GM23338 (cell line): ENCODE data around the gene GYS2. TPM values are rescaled to one million over a fixed set of nuclear protein-coding genes. Genes with fewer than 3 reads are reported as not detected.

Experiments
- ATAC-seq: fragments of 200-7000 bp; cut with Tn5 transposase; 3 replicates; pipeline ENCODE4 v1.9.1; 2020
- DNase-seq: peaks from one replicate; pipeline ENCODE4 v3.0.0-alpha.2; 2015; ENCODE audit warnings: low spot score
- H2AFZ ChIP-seq: fragments of 200-600 bp; sonication (generic); 2 replicates; pipeline ENCODE4 v1.8.0; 2016; ENCODE audit warnings: antibody characterized with exemption, mild to moderate bottlenecking, moderate library complexity
- H3F3A ChIP-seq: fragments of 200-600 bp; sonication (generic); replicated peaks from 2 replicates; pipeline ENCODE4 v1.8.0; 2017; ENCODE audit warnings: antibody characterized with exemption, mixed run types, low read depth
- H3K27ac ChIP-seq: fragments of 200-600 bp; sonication (generic); 2 replicates; pipeline ENCODE4 v1.6.1; 2016; ENCODE audit warnings: low read depth
- H3K27me3 ChIP-seq: fragments of 200-600 bp; sonication (generic); 2 replicates; pipeline ENCODE4 v1.8.0; 2016; ENCODE audit warnings: mild to moderate bottlenecking, mixed run types, moderate library complexity; ENCODE audit not compliant: insufficient read depth
- H3K36me3 ChIP-seq: fragments of 200-600 bp; sonication (generic); 2 replicates; pipeline ENCODE4 v1.8.0; 2016; ENCODE audit warnings: mild to moderate bottlenecking; ENCODE audit not compliant: insufficient read depth
- H3K4me1 ChIP-seq: fragments of 200-600 bp; sonication (generic); 2 replicates; pipeline ENCODE4 v1.8.0; 2016; ENCODE audit warnings: mild to moderate bottlenecking, moderate library complexity; ENCODE audit not compliant: insufficient read depth
- H3K4me2 ChIP-seq: fragments of 200-600 bp; sonication (generic); 2 replicates; pipeline ENCODE4 v1.7.1; 2017; ENCODE audit warnings: mixed run types
- H3K4me3 ChIP-seq: fragments of 200-600 bp; sonication (generic); 2 replicates; pipeline ENCODE4 v1.6.1; 2016; ENCODE audit warnings: mixed run types
- H3K79me2 ChIP-seq: fragments of 200-600 bp; sonication (generic); replicated peaks from 2 replicates; pipeline ENCODE4 v1.8.0; 2017; ENCODE audit warnings: mild to moderate bottlenecking; ENCODE audit not compliant: insufficient read depth
- H3K9me2 ChIP-seq: fragments of 200-600 bp; sonication (generic); 2 replicates; pipeline ENCODE4 v1.8.0; 2017; ENCODE audit not compliant: insufficient read depth
- H4K20me1 ChIP-seq: fragments of 200-600 bp; sonication (generic); replicated peaks from 2 replicates; pipeline ENCODE4 v1.8.0; 2017; ENCODE audit warnings: mild to moderate bottlenecking; ENCODE audit not compliant: insufficient read depth
- H3K27ac Mint-ChIP-seq: 2 replicates; pipeline ENCODE4 v1.8.0; 2020; ENCODE audit warnings: inconsistent platforms, mild to moderate bottlenecking, moderate library complexity, mixed read lengths
- H3K27me3 Mint-ChIP-seq: 3 replicates; pipeline ENCODE4 v1.8.0; 2022; ENCODE audit warnings: low read depth, mild to moderate bottlenecking, moderate library complexity, mixed read lengths, inconsistent platforms; ENCODE audit not compliant: insufficient read depth, poor library complexity
- H3K36me3 Mint-ChIP-seq: 3 replicates; pipeline ENCODE4 v1.8.0; 2021; ENCODE audit warnings: low read depth, mild to moderate bottlenecking, inconsistent platforms, moderate library complexity, mixed read lengths
- H3K4me1 Mint-ChIP-seq: 3 replicates; pipeline ENCODE4 v1.8.0; 2020; ENCODE audit warnings: mild to moderate bottlenecking, inconsistent platforms, mixed read lengths
- H3K4me3 Mint-ChIP-seq: 3 replicates; pipeline ENCODE4 v1.8.0; 2021; ENCODE audit warnings: moderate library complexity, mild to moderate bottlenecking, inconsistent platforms, mixed read lengths
- H3K9me3 Mint-ChIP-seq: 3 replicates; pipeline ENCODE4 v1.8.0; 2020; ENCODE audit warnings: moderate library complexity, mild to moderate bottlenecking, inconsistent platforms, mixed read lengths
- CREB1 ChIP-seq: fragments of 250-450 bp; sonication (Bioruptor Pico); IDR thresholded peaks from 2 replicates; pipeline ENCODE4 v1.5.0; 2020; ENCODE audit warnings: low read depth, mild to moderate bottlenecking, moderate library complexity
- CTCF ChIP-seq, 2 experiments: fragments of 200-600 bp in 1 of 2; sonication (generic) in 1 of 2; conservative IDR thresholded peaks; 2 replicates each; pipeline versions ENCODE4 v1.5.1 to v1.6.1; 2016 to 2017; ENCODE audit warnings: antibody characterized with exemption in 2 of 2, low read depth in 2 of 2, mild to moderate bottlenecking in 2 of 2, moderate library complexity in 1 of 2
- ETS1 ChIP-seq: IDR thresholded peaks from 2 replicates; pipeline ENCODE4 v1.6.1; 2016; ENCODE audit warnings: antibody characterized with exemption
- EZH2 ChIP-seq: fragments of 200-600 bp; sonication (generic); IDR thresholded peaks from one replicate; pipeline ENCODE4 v1.8.0; 2017; ENCODE audit warnings: antibody characterized with exemption, mild to moderate bottlenecking, low read depth; ENCODE audit not compliant: unreplicated experiment
- EZH2phosphoT487 ChIP-seq: fragments of 200-600 bp; sonication (generic); IDR thresholded peaks from one replicate; pipeline ENCODE4 v1.8.1; 2018; ENCODE audit warnings: antibody characterized with exemption; ENCODE audit not compliant: unreplicated experiment
- JUNB ChIP-seq: IDR thresholded peaks from one replicate; pipeline ENCODE4 v1.6.1; 2016; ENCODE audit warnings: antibody characterized with exemption; ENCODE audit not compliant: unreplicated experiment
- NANOG ChIP-seq: IDR thresholded peaks from 2 replicates; pipeline ENCODE4 v1.6.1; 2016; ENCODE audit warnings: antibody characterized with exemption, borderline replicate concordance
- POLR2AphosphoS5 ChIP-seq: IDR thresholded peaks from 2 replicates; pipeline ENCODE4 v1.6.1; 2016; ENCODE audit warnings: antibody characterized with exemption, low read depth
- STAT1 ChIP-seq: IDR thresholded peaks from one replicate; pipeline ENCODE4 v1.6.1; 2016; ENCODE audit warnings: antibody characterized with exemption; ENCODE audit not compliant: unreplicated experiment
- ZNF114 ChIP-seq: fragments of 250-450 bp; sonication (Bioruptor Pico); IDR thresholded peaks from 2 replicates; pipeline ENCODE4 v1.5.0; 2020; ENCODE audit warnings: mild to moderate bottlenecking, moderate library complexity
- ZNF331 ChIP-seq: fragments of 250-450 bp; sonication (Bioruptor Pico); IDR thresholded peaks from 2 replicates; pipeline ENCODE4 v1.5.0; 2020; ENCODE audit warnings: low read depth, mild to moderate bottlenecking, moderate library complexity
- ZNF462 ChIP-seq: fragments of 250-450 bp; sonication (Bioruptor Pico); IDR thresholded peaks from 2 replicates; pipeline ENCODE4 v1.5.0; 2020; ENCODE audit warnings: mild to moderate bottlenecking, moderate library complexity
- polyA plus RNA-seq: library from polyadenylated mRNA; unstranded; fragments of >200 nt; fragmentation: Nextera tagmentation; extraction: Ambion mirVana; gene quantifications from 2 replicates; pipeline ENCODE4 v1.2.1, GENCODE V29; 2016
- total RNA-seq: library from RNA; depleted of rRNA; stranded (reverse); fragments of >200 nt; shearing (Covaris generic); gene quantifications from 2 replicates; pipeline ENCODE4 v1.2.3, GENCODE V29; 2014

Gene GYS2
- total and polyA plus RNA-seq, 2 experiments from 2014 or later, result not detected

GRCh38 chr12:21634245-21634644 is 29.6 kb upstream of the GYS2 start (continued):
- TF ChIP-seq ZNF462 (CRISPR knock-in tag), result no peak
- no peak for TF ChIP-seq ZNF331 (CRISPR knock-in tag)
- TF ChIP-seq JUNB, result no peak
- no peak for TF ChIP-seq EZH2
- no peak for TF ChIP-seq ZNF114 (CRISPR knock-in tag)
- no peak for TF ChIP-seq CTCF (conservative IDR thresholded peaks at IDR 0.05; ENCODE audit: low read depth in 2 of 2)
- TF ChIP-seq EZH2phosphoT487, result no peak
- TF ChIP-seq CREB1 (CRISPR knock-in tag), result no peak

GRCh38 chr12:21631367-21631766 is 26.7 kb upstream of the GYS2 start:
- H3K27ac Mint-ChIP-seq, result no peak overlapping the region
- H3K27ac ChIP-seq, result no peak overlapping the region
- H3F3A ChIP-seq, result peaks cover 21% of the 10 kb centered on the region
- H3K4me3 Mint-ChIP-seq, result no peak overlapping the region
- no peak for DNase-seq
- H4K20me1 ChIP-seq, result 0 out of 2 replicates have a peak, but pooled peaks cover 9% of the 10 kb centered on the region
- H2AFZ ChIP-seq, result no peak overlapping the region
- H3K79me2 ChIP-seq, result no peaks in the 10 kb centered on the region
- peaks cover 34% of the 10 kb centered on the region for H3K36me3 Mint-ChIP-seq
- no peak overlapping the region for H3K4me2 ChIP-seq
- H3K36me3 ChIP-seq, result peaks cover 20% of the 10 kb centered on the region
- no peaks in the 10 kb centered on the region for H3K27me3 ChIP-seq
- ATAC-seq, result no peak
- no peaks in the 10 kb centered on the region for H3K4me1 Mint-ChIP-seq
- no peak overlapping the region for H3K4me3 ChIP-seq
- no peaks in the 10 kb centered on the region for H3K4me1 ChIP-seq
- H3K9me3 Mint-ChIP-seq, result peaks cover 5% of the 10 kb centered on the region; the same call in 2 of the 3 replicates
- H3K9me2 ChIP-seq, result no peaks in the 10 kb centered on the region
- peaks cover 2% of the 10 kb centered on the region for H3K27me3 Mint-ChIP-seq
- no peak for TF ChIP-seq NANOG
- TF ChIP-seq ZNF331 (CRISPR knock-in tag), result no peak
- TF ChIP-seq STAT1, result no peak
- no peak for TF ChIP-seq JUNB
- TF ChIP-seq POLR2AphosphoS5, result no peak
- no peak for TF ChIP-seq ETS1
- no peak for TF ChIP-seq CTCF (conservative IDR thresholded peaks at IDR 0.05; ENCODE audit: low read depth in 2 of 2)
